ENCODE data around the gene OSBP2.

OSBP2 gene

GRCh38 chr22:30821863-30822215 lies 127.2 kb downstream of the OSBP2 start:
- no peak for DNase-seq

GRCh38 chr22:30822216-30823014 lies 127.7 kb downstream of the OSBP2 start:
- no peak for DNase-seq

GRCh38 chr22:30823015-30823370 lies 128.3 kb downstream of the OSBP2 start:
- no peak for DNase-seq

GRCh38 chr22:30824096-30824495 lies 129.4 kb downstream of the OSBP2 start:
- no peak for DNase-seq

- DNase-seq = no peak
Measured at GRCh38 chr22:30824711-30825110, 130.0 kb downstream of the OSBP2 start.

- DNase-seq = no peak
Measured at GRCh38 chr22:30825711-30826505, 131.2 kb downstream of the OSBP2 start.

- DNase-seq = no peak
Measured at GRCh38 chr22:30826670-30827355, 132.1 kb downstream of the OSBP2 start.

GRCh38 chr22:30827646-30828045 lies 133.0 kb downstream of the OSBP2 start:
- DNase-seq = no peak

- no peak for DNase-seq
Measured at GRCh38 chr22:30828187-30829155, 133.8 kb downstream of the OSBP2 start.

GRCh38 chr22:30829901-30830550 lies 135.4 kb downstream of the OSBP2 start:
- DNase-seq = no peak

- DNase-seq = no peak
Measured at GRCh38 chr22:30830907-30831306, 136.2 kb downstream of the OSBP2 start.

- no peak for DNase-seq
Measured at GRCh38 chr22:30832407-30832987, 137.8 kb downstream of the OSBP2 start.

GRCh38 chr22:30833322-30833721 lies 138.6 kb downstream of the OSBP2 start:
- no peak for DNase-seq

GRCh38 chr22:30837531-30837930 lies 142.9 kb downstream of the OSBP2 start:
- no peak for DNase-seq

- no peak for DNase-seq
Measured at GRCh38 chr22:30838111-30838510, 143.4 kb downstream of the OSBP2 start.

- DNase-seq = no peak
Measured at GRCh38 chr22:30841273-30841672, 146.6 kb downstream of the OSBP2 start.

GRCh38 chr22:30843245-30843644 lies 148.6 kb downstream of the OSBP2 start:
- DNase-seq = no peak

GRCh38 chr22:30847583-30847982 lies 152.9 kb downstream of the OSBP2 start:
- DNase-seq = no peak

- DNase-seq = no peak
Measured at GRCh38 chr22:30855266-30855665, 160.6 kb downstream of the OSBP2 start.

- DNase-seq = no peak
Measured at GRCh38 chr22:30855677-30856518, 161.2 kb downstream of the OSBP2 start.

All from CD4-positive, alpha-beta T cell treated with Interleukin-6 for 4 hours (primary cell).